ENCODE measurements around the gene LSMEM2.
"Not testable (repeated sequence)": the region's sequence is repeated elsewhere in the genome, so short reads cannot be mapped to it uniquely, and the experiment has no call there.

The LSMEM2 gene

DNA sequence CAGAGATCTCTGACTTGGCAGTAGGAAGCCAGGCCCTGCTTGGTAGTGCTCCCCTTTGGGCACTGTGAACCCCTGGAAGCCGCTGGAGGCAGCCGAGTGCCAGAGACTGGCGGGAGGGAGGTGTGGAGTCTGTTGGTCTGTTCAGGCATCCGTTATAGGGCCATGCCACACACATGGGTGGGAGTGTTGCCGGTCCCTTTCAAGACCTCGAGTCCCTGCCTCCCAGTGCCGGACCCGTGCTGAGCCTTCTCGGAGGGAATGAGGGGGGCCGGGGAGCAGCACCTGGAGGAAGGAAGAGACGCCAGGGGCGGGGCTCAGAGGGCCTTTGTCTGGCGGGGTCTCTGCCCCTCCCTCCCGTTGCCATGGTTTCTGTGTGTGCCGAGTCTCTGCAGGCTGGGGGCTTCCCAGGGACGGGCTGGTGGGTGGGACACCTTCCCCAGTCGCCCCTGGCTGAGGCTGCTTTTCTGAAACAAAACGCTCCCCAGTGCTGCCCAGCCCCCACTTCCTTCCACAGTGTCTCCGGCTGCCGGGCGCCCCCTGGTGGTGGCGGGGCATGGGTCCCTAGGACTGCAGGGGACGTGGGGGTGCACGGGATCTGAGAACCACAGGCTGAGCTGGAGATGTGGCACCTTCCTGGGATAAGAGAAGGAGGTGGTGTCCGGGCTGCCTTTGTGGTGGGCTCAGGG is 32.9 kb upstream of the LSMEM2 start:
- DNase-seq (ENCODE audit: low read depth in 2 of 2): peak; percentile 84 to 97

DNA sequence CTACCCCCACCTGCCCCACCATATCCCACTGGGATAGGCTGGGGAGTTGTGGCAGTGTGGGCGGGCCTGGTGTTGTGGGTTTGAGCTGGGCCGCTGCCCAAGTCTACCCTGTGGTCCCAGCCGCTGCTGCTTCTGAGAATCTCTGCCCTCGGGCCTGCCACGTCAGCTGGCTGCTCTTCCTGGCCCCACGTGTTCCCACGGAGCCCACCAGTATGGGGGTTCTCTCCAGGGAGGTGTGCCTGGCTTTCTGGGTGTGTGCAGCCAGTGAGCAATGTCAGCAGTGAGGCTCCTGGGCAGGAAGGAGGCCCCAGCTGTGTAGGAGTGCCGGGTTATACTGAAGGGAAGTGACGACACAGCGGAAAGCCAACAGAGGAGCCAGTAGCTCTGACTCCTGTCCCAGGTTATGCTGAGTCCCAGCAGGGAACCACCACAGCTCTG is 32.4 kb upstream of the LSMEM2 start:
- DNase-seq (ENCODE audit: low read depth in 2 of 2): peak; percentile 74 to 81

DNA sequence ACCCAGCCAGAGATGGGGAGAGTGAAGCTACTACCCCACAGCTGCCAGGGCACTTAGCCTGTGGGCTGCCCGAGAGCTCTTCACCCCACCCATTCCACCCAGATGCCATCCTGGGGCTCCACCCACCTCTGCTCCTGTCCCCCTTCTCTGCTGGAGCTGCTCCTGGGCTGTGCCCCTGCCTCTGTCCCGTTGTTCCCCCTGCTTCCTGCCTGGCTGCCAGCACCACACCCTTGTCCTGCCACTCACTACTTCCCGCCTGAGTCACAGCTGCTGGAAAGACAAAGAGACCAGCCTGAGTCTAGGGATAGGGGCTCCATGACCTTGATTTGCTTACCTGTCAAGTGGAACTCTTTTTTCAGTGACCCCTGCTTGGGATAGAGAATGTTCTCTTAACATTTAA is 30.5 kb upstream of the LSMEM2 start:
- DNase-seq (ENCODE audit: low read depth in 2 of 2): no peak

DNA sequence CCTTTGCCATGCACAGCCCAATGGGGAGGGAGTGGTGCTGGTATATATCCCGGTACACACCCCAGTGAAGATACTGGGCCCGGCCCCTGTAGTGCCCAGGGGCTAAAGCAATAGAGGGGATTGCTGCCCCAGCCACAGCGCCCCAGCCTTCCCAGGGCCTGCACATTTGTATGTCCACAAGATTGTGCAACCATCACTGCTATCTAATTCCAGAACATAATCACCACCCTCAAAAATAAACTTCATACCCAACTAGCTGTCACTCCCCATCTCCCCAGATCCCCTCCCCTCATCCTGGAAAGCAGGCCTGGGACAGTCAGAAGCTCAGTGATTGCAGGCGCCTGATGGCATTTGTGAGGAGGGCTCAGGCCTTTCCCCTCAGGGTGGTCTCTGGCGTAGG is 29.4 kb upstream of the LSMEM2 start:
- no peak for DNase-seq (ENCODE audit: low read depth in 2 of 2)

DNA sequence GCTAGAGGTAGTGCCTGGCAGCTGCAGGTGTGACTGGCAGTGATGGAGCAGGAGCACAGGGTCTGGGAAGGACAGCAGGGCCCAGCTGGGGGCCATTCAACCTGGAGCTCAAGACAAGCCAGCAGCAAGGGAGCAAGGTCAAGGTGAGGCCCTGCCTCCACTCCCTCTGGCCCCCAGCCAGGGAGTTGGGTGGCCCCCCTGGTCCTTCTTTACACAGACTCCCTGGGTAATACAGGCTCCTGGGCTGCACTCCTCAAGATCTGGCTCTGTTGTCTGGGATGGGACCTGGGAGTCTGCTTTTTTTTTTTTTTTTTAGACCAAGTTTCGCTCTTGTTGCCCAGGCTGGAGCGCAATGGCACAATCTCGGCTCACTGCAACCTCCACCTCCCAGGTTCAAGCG is 28.4 kb upstream of the LSMEM2 start:
- no peak for DNase-seq (ENCODE audit: low read depth in 2 of 2)

DNA sequence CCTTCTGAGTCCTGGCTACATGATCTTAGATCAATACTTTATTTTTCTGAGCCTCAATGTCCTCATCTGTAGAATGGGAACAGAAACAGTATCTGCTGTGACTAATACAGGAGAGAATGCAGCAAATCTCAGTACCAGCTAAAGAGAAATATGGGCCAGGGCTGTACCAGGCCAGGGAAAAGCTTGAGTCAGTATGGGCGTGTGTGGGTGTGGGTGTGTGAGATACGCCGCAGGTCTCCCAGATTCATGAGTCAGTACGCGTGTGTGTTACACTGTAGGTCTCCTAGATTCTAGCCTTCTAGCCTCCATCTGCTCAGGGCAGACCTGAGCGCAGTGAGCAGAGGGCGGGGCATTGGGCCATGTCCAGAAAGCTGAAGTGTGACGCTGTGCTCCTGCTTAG is 27.7 kb upstream of the LSMEM2 start:
- no peak for DNase-seq (ENCODE audit: low read depth in 2 of 2)

DNA sequence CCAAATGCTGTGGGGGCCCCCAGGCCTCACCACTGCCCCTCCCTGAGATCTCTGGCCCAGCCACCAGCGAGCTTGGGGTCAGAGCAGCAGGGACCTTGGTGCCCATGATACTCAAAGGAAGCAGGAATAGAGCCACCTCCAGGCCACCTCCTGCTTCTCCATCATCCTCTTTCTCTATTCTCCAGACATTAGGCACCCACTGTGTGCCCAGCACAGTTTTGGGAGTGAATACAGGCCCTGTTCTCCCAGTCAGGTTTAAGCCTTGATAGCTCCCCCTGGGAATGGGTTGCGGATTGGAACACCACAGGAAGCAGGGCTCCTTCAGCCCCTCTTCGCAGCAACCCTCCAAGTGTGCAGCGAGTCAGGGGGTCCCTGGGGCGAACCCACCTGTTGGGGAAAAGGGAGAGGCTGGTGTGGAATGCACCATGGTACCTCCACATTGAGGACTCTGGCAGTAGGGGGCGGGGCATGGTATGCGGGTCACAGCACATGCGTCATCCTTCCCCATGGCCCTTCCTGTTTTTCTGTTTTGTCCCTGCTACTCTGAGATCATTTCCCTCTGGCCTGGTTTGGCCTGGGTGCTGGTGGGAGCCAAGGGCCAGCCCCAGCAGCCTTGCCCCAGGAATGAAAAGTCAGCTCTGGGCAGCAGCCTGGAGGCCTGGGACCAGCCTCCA is 24.2 kb upstream of the LSMEM2 start:
- no peak for DNase-seq (ENCODE audit: low read depth in 2 of 2)

DNA sequence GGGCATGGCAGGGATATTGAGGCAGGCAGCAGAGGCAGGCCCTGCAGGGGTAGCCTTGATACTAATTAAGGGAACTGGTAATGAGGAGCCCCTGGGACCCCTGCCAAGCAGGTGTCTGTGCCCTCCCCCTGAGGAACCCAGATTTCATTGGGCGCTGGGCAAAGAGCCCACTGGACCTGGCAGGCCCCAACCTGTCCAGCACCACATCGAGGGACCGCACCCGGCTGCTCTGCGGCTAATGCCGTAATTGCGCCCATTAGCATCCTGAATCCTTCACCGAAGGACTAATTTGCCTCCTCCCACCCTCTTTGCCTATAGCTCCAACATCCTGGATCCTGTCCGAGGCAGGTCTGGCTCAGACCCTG is 23.7 kb upstream of the LSMEM2 start:
- no peak for DNase-seq (ENCODE audit: low read depth in 2 of 2)

DNA sequence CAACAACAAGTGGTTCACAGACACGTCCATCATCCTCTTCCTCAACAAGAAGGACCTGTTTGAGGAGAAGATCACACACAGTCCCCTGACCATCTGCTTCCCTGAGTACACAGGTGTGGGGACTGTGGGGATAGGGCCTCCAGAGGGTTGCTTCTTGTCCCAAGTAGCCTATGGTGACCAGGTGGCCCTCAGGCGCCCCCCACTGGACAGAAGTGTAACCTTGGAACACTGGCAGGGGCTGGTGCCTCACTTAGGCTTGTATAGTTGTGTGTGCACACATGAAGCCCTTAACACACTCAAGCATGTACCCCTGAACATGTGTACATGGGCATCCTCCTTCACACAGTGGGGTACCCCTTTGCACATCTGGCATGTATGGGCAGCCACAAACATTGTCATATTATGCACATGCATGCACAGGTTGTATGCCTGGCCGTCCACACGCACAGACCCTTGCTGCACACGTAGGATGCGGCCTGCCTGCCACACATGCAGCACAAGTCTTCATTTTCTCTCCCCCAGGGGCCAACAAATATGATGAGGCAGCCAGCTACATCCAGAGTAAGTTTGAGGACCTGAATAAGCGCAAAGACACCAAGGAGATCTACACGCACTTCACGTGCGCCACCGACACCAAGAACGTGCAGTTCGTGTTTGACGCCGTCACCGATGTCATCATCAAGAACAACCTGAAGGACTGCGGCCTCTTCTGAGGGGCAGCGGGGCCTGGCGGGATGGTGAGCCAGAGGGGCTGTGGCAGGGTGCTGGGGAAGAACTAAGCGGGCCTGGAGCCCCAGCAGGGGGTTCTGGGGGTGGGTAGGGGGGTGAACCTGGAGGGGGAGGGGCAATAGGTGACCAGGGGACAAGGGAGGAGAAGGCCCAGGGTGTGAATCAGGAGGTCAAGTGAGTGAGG is 21.7 kb upstream of the LSMEM2 start:
- DNase-seq (ENCODE audit: low read depth in 2 of 2): no peak

DNA sequence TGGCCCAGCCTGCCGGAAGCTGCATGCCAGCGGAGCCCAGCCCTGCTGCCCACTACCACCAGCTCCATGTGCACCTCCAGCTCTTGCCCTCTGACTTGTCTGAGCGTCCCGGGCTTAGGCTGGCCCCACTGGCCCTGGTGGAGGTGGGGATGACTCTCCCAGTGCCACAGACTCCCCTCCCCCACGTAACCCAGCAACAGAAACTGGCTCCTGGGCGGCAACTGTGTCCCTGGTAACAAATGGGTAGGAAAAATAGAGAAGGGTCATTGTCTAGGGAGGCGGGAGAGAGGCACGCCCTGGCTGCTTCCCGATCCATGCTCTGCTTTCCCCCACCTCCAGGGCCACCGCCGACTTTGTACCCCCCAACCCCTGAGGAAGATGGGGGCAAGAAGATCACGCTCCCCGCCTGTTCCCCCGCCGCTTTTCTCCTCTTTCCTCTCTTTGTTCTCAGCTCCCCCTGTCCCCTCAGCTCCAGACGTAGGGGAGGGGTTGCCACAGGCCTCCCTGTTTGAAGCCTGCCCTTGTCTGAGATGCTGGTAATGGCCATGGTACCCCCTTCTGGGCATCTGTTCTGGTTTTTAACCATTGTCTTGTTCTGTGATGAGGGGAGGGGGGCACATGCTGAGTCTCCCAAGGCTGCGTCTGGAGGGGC is 20.7 kb upstream of the LSMEM2 start:
- DNase-seq (ENCODE audit: low read depth in 2 of 2): no peak

DNA sequence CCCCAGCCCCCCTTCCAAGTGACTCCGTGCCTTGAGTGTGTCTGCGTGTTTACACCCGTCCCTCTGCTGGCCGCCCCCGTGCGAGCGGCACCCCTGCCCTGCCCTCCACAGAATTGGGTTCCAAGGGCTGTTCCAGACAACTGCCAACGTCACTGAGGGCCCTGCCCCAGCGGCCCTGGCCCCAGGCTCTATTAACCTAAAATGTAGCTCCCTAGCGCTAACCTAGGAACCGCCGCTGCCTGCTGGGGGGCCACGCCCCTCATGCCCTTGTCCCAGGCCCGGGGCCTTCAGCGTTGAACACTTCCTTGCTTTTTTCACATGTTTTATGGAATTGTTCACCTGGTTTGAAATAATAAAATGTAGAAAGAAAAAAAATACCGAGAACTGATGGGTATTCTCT is 19.9 kb upstream of the LSMEM2 start:
- no peak for DNase-seq (ENCODE audit: low read depth in 2 of 2)

DNA sequence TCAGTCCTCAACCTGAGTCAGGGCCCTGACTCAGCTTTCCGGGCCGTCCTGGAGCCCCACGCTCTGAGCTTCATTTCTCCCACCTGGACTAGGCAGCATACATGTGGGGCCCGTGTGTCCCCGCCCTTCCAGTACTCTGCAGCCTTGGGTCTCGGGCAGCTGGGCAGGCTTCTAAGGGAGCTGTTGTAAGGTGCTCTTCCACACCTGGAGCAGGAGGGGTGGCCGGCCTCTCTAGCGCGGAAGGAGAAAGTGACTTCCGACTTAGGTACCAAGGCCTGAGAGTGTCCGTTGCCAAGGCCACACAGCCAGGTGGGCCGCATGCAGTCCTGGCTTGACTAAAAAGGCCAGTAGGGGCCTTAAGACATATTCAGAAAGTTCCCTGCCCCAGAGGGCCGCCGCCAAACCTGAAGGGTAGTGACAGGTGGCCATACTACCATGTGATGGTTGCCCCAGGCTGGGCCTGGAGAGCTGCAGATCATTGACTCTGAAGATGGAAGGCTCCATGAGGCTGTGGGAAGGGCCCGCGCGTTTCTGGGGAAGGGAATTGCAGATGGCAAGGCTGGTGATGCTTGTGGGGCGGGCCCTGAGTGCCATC is 19.4 kb upstream of the LSMEM2 start:
- no peak for DNase-seq (ENCODE audit: low read depth in 2 of 2)

DNA sequence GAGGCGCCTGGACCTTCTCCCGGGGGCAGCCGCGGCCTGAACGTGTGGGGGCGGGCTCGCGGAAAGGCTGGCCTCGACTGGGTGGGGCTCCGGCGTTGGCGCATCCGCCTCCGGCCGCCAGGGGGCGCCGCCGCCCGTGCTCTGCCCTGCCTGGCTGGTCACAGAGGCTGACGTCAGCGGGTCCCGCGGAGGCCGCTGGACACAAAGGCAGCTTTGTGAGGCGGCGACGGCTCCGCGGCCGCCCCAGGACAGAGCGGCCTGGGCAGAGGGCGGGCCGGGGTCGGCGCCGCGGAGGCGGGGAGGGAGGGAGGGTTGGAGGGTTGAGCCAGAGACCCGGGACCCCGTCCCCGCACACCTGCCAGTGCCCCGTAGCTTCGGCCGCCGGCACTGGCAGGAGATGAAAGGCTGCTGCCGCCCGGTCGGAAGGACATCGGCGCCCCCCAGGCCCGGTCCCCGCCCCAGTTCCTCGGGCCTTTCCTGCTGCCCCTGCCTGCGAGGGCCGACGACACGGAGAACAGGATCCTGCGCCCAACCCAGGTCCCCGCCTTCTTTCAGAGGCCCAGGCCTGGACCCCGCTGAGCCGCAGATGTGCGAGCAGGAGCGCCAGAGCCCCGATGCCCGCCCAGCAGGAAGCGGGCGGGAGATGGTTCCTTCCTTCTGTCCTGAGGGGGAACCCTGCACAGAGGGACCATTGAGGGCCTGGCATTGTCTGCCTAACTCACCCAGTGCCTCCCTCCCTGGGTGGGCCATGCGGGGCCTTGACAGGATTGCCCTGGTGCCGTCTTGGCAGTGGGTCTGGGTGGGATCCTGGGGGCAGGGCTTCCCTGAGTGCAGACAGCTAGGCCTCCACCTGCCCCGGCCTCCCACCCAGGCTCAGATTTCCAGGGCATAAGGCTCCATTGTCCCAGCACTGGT is 18.6 kb upstream of the LSMEM2 start:
- peak; percentile 70 to 79 for DNase-seq (ENCODE audit: low read depth in 2 of 2)

DNA sequence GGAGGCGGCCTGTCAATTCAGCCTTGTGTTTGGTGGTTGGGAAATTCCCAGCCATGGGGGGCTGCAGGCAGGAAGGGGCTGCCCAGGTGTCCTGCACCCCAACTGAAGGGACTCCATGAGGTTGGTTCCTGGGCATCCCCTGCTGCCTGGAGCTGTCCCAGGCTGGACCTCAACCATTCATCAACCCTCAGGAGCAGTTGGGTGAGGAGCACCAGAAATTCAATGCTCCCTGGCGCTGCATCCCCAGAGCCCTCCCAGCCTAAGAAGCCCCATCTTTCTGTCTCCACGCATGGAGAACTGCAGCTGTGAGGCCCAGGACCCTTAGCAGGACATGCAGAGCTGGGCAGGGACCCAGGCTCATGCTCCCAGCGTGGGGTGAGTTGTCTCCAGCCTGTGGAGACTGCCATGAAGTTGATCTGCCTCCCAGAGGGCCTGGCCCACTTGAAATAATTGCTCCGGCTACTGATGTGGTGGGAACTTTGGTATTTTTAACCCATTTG is 17.9 kb upstream of the LSMEM2 start:
- DNase-seq (ENCODE audit: low read depth in 2 of 2): no peak

DNA sequence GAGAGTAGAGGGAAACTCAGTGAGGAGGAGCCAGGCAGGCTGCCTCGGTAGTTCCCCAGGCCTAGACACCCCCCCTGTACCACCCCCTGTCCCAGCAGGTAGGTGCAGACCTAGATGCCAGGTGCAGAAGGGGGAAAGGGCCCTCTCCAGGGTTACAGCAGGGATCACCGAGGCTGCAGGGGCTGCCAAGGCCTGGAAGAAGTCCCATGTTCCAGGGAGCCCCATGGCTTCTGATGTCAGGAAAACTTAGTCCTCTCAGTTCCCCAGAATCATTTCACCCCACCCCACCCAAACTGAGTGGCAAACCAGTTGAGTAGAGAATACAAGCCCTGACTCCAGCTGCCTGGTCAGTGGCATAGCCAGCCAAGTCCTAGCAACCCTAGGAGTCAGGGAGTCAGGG is 17.4 kb upstream of the LSMEM2 start:
- DNase-seq (ENCODE audit: low read depth in 2 of 2): no peak

DNA sequence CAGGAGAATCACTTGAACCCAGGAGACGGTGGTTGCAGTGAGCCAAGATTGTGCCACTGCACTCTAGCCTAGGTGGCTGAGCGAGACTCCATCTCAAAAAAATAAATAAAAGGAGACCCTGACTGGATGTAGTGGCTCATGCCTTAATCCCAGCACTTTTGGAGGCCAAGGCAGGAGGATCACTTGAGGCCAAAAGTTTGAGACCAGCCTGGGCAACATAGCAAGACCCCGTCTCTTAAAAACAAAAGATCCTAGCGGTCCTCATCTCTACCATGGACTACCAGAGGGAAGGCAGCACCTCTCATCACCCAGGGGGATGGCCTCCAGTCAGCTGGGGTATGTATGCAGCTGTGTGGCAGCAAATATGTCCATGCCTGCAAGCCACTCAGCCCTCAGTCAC is 16.7 kb upstream of the LSMEM2 start:
- not testable (repeated sequence) for DNase-seq (ENCODE audit: low read depth in 2 of 2)

DNA sequence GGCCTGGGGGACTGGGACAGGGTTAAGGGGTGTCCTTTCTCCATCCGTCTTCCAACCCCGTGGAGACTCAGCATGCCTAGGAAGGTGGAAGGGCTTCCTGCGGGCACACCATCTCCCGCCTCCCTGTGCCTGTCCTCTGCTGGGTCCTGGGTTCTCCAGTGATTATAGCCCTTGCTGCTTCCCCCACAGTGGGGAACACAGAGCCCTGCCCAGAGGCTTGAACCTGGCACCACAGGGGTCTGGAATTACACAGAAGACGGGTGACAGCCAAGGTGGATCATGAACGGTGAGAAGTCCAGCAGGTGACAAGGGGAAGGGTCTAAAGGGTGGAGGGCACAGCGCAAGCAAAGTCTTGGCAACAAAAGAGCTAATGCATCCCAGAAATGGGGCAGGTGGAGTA is 16.1 kb upstream of the LSMEM2 start:
- DNase-seq (ENCODE audit: low read depth in 2 of 2): no peak

DNA sequence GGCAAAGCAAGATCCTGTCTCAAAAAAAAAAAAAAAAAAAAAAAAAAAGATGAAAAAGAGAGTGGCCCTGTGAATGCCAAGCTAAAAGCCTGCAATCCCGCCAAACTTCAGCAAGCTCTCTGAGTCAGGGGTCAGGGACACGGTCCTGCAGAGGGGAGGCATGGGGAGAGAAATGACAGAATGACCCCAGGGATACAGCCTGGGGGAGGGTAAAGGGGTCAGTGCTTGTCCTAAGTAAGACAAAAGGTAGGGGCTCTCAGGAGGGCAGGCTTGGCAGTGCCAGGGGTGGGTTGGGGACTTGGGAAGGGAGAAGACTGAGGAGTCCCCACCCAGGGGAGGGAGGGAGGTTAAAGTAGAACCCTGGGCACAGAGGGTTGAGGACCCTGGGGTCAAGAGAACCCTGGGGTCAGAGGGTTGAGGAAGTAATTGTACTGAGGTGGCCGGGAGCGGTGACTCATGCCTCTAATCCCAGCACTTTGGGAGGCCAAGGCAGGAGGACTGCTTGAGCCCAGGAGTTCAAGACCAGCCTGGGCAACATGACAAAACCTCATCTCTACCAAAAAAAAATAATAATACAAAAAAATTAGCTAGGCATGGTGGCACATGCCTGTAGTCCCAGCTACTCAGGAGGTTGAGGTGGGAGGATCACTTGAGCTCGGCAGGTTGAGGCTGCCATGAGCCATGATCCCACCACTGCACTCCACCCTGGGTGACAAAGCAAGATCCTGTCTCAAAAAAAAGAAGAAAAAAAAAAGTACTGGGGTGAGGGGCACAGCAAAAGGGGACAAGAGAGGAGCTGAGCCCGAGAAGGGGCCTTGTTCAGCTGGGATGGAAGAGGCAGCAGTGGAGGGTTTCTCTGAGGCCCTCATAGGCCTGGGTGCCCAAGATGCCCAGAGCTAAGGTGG is 15.2 kb upstream of the LSMEM2 start:
- DNase-seq (ENCODE audit: low read depth in 2 of 2): no peak

DNA sequence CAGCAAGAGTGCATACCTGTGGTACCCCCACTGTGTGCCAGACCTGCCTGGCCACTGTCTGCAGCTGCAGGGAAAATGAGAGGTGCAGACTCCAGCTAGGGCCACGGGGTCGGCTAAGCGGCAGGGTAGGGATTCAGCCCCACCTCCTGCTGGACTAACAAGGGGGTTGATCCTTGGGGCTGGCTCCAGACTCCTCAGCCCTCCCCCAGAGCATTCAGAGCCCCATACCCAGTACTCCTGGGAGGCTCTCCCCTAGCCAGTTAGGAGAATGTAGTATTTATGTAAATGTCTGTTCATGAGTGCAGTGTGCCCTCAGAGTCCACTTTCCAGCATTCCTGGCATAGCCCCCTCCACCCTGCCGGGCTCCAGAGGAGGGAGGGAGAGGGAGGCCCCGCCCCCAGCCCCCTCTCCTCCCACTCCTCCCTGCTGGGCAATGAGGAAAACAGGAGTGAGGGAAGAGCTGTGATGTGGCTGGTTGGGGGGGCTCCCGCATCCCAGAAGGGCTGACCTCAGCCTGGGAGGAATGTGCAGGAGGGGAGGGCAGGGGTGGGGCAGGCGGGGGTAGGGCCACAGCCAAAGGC is 14.4 kb upstream of the LSMEM2 start:
- DNase-seq (ENCODE audit: low read depth in 2 of 2): no peak

Data from stimulated activated CD4-positive, alpha-beta T cell treated with anti-CD3 and anti-CD28 coated beads, Interleukin-12 subunit alpha, Interleukin-12 subunit beta, amount 100 ng/mL, for 24 hours (primary cell).